GF-D8 (cell line): Measurements from ENCODE around the gene MRPS16.
"Not testable (repeated sequence)": the region's sequence is repeated elsewhere in the genome, so short reads cannot be mapped to it uniquely, and the experiment has no call there.

Experiments
- DNase-seq: peaks from one replicate; lab custom pipeline; 2025; lab: John Stamatoyannopoulos, UW

Gene MRPS16

GRCh38 chr10:73252445-73253224, at the start of gene MRPS16:
Gene MRPS16, minus strand, starts transcription at chr10:73252644. Its CDS starts 162 bp downstream, at chr10:73252482.
- peak; percentile 88 for DNase-seq

- no peak for DNase-seq
These were observed 44.5 kb upstream of the MRPS16 start for GRCh38 chr10:73296946-73297345.

- no peak for DNase-seq
These were observed 41.0 kb upstream of the MRPS16 start for GRCh38 chr10:73293461-73293860.

- no peak for DNase-seq
These were observed 37.5 kb upstream of the MRPS16 start for GRCh38 chr10:73289958-73290357.

GRCh38 chr10:73287441-73287840, 35.0 kb upstream of the MRPS16 start:
- DNase-seq: no peak

- no peak for DNase-seq
These were observed 28.7 kb upstream of the MRPS16 start for GRCh38 chr10:73281097-73281496.

GRCh38 chr10:73264423-73264822, 12.0 kb upstream of the MRPS16 start:
- no peak for DNase-seq

GRCh38 chr10:73263693-73264347, 11.4 kb upstream of the MRPS16 start:
- DNase-seq: no peak

- DNase-seq: no peak
These were observed 10.6 kb upstream of the MRPS16 start for GRCh38 chr10:73262880-73263555.

GRCh38 chr10:73262105-73262730, 9.8 kb upstream of the MRPS16 start:
- DNase-seq: peak; percentile 25

GRCh38 chr10:73261362-73261995, 9.0 kb upstream of the MRPS16 start:
- DNase-seq: no peak

GRCh38 chr10:73258612-73259011, 6.2 kb upstream of the MRPS16 start:
- DNase-seq: not testable (repeated sequence)

GRCh38 chr10:73253225-73253555, 746 bp upstream of the MRPS16 start:
- no peak for DNase-seq

- DNase-seq: peak; percentile 15
These were observed 580 bp downstream of the MRPS16 start for GRCh38 chr10:73251683-73252444.

GRCh38 chr10:73248259-73248724, 4.2 kb downstream of the MRPS16 start:
- DNase-seq: no peak

- no peak for DNase-seq
These were observed 4.8 kb downstream of the MRPS16 start for GRCh38 chr10:73247509-73248258.

GRCh38 chr10:73246646-73247508, 5.6 kb downstream of the MRPS16 start, which contains the start of gene DNAJC9:
Gene DNAJC9, minus strand, starts transcription at chr10:73247255. Its CDS starts 66 bp downstream, at chr10:73247189.
- peak; percentile 90 for DNase-seq

- no peak for DNase-seq
These were observed 6.2 kb downstream of the MRPS16 start for GRCh38 chr10:73246322-73246645.

GRCh38 chr10:73244866-73245477, 7.5 kb downstream of the MRPS16 start:
- DNase-seq: peak; percentile 53
